RWPE2 (cell line): ENCODE data around the gene KCNH1.

Experiments used
- ATAC-seq: fragments of 200-7000 bp; cut with Tn5 transposase; 3 replicates; pipeline ENCODE4 v1.9.1; 2021; ENCODE audit warnings: low read depth
- DNase-seq: peaks from one replicate; pipeline ENCODE4 v3.0.0-alpha.2; 2020; ENCODE audit warnings: low spot score
- H3K27ac ChIP-seq: fragments of 450-650 bp; 2 replicates; pipeline ENCODE4 v1.5.1; 2017; ENCODE audit warnings: mild to moderate bottlenecking; ENCODE audit not compliant: poor library complexity, severe bottlenecking
- H3K27me3 ChIP-seq: fragments of 250-450 bp; sonication (Bioruptor Pico); 2 replicates; pipeline ENCODE4 v1.5.1; 2021; ENCODE audit warnings: mild to moderate bottlenecking, moderate library complexity; ENCODE audit not compliant: insufficient read depth, poor library complexity, severe bottlenecking
- H3K36me3 ChIP-seq: fragments of 250-450 bp; sonication (Bioruptor Pico); 2 replicates; pipeline ENCODE4 v1.5.1; 2020; ENCODE audit warnings: low read depth, mild to moderate bottlenecking, moderate library complexity
- H3K4me1 ChIP-seq: fragments of 250-450 bp; sonication (Bioruptor Pico); 2 replicates; pipeline ENCODE4 v1.5.1; 2021; ENCODE audit warnings: mild to moderate bottlenecking, moderate library complexity; ENCODE audit not compliant: insufficient read depth, poor library complexity, severe bottlenecking
- H3K4me3 ChIP-seq: fragments of 250-450 bp; sonication (Bioruptor Pico); 2 replicates; pipeline ENCODE4 v1.5.1; 2021; ENCODE audit warnings: mild to moderate bottlenecking, moderate library complexity; ENCODE audit not compliant: severe bottlenecking
- H3K9me3 ChIP-seq: fragments of 250-450 bp; sonication (Bioruptor Pico); 2 replicates; pipeline ENCODE4 v1.5.1; 2021; ENCODE audit warnings: mild to moderate bottlenecking, moderate library complexity; ENCODE audit not compliant: severe bottlenecking
- TF ChIP-seq, protein P1 (sequence below): fragments of 450-650 bp; IDR thresholded peaks from one replicate; pipeline ENCODE4 v1.5.1; 2017; ENCODE audit warnings: mild to moderate bottlenecking, moderate library complexity; ENCODE audit not compliant: poor library complexity, severe bottlenecking

The KCNH1 gene

DNA sequence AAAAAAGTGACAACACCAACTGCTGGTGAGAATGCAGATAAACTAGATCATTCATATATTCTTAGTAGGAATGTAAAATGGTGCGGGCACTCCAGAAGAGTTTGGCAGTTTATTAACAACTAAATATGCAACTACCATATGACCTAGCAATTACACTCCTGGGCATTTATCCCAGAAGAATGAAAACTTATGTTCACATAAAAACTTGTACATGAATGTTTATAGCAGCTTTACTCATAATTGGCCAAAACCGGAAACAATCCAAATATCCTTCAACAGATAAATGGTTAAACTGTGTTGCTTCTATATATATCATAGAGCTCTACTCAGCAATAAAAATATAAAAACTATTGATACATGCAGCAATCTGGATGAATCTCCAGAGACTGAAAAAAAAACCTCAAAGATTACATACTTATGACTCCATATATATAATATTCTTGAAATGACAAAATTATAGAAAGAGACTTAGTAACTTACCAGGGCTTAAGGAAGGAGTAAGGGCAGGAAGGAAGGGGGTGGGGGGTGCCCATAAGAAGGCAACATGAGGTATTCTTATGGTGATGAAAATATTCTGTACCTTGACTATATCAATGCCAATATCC lies 99.9 kb downstream of the KCNH1 start:
- Histone ChIP-seq H3K27me3 (no peaks in the 10 kb centered on the region), H3K27ac (no peak overlapping the region), H3K36me3 (no peaks in the 10 kb centered on the region), H3K4me3 (no peak overlapping the region), H3K9me3 (no peaks in the 10 kb centered on the region), H3K4me1 (no peaks in the 10 kb centered on the region)
- TF ChIP-seq, protein P1, sequence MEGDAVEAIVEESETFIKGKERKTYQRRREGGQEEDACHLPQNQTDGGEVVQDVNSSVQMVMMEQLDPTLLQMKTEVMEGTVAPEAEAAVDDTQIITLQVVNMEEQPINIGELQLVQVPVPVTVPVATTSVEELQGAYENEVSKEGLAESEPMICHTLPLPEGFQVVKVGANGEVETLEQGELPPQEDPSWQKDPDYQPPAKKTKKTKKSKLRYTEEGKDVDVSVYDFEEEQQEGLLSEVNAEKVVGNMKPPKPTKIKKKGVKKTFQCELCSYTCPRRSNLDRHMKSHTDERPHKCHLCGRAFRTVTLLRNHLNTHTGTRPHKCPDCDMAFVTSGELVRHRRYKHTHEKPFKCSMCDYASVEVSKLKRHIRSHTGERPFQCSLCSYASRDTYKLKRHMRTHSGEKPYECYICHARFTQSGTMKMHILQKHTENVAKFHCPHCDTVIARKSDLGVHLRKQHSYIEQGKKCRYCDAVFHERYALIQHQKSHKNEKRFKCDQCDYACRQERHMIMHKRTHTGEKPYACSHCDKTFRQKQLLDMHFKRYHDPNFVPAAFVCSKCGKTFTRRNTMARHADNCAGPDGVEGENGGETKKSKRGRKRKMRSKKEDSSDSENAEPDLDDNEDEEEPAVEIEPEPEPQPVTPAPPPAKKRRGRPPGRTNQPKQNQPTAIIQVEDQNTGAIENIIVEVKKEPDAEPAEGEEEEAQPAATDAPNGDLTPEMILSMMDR = no peak
- DNase-seq (no peak), ATAC-seq (no peak)

DNA sequence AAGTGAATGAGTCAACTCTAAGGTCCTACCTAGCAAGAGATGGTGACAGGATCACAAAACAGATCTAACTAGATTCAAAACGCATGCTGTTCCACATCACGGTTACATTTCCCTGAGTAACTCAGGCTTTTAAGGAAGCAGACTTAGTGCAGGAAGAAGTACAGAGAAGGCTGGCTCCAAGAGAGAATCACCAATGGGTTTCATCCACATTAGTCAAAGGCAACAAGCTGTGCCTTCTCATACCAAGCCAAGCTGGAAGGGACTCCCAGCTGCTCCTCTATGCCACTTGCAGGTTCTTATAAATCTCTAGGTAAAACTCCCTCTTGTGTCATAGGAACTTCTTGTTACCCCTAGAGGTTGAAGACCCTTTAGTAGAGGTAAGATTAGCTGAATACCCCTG lies 109.0 kb downstream of the KCNH1 start:
- DNase-seq (no peak), ATAC-seq (no peak)
- H3K36me3 ChIP-seq = no peaks in the 10 kb centered on the region
- H3K4me1 ChIP-seq = no peaks in the 10 kb centered on the region
- H3K4me3 ChIP-seq = no peak overlapping the region
- H3K27me3 ChIP-seq = no peaks in the 10 kb centered on the region
- no peaks in the 10 kb centered on the region for H3K9me3 ChIP-seq
- no peak overlapping the region for H3K27ac ChIP-seq
- TF ChIP-seq, protein P1 = no peak

DNA sequence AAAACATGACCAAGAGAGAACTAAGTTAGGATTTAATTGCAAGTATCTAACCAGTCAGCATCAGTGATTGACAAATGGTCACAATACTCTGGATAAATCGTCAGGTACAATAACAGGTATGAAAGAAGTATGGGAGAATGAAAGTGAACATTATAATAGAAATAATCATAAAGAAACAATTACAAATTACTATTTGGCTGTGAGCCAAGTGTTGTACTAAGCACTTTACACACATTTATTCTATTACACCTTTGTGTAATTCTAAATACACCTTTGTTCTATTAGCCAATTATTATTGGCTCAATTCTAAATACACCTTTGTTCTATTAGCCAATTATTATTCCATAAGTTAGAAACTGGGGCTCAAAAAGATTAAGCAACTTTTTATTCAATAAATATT lies 114.7 kb downstream of the KCNH1 start:
- TF ChIP-seq, protein P1 = no peak
- Histone ChIP-seq H3K4me3 (no peak overlapping the region), H3K36me3 (no peaks in the 10 kb centered on the region), H3K27ac (no peak overlapping the region), H3K4me1 (no peaks in the 10 kb centered on the region), H3K9me3 (no peaks in the 10 kb centered on the region), H3K27me3 (no peaks in the 10 kb centered on the region)
- DNase-seq (no peak), ATAC-seq (no peak)

DNA sequence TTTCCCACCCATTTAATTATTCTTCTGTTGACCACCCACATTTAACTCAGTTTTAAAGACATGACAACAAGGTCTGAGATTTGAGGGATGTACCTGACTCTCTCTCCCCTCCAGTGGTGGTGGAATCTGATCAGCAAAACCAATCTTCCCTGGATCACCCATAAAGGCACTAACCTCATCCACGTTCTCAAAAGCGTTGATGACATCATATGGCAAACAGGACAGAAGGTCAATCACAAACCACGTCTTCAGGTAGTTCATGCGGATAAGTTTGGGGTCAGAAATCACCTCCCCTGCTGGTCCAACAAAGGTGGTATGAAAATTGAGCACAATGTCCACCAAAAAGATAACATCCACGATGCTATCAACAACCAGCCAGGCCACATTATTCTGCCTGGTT lies 115.3 kb downstream of the KCNH1 start:
- DNase-seq (no peak), ATAC-seq (no peak)
- Histone ChIP-seq H3K4me1 (no peaks in the 10 kb centered on the region), H3K27me3 (no peaks in the 10 kb centered on the region), H3K9me3 (no peaks in the 10 kb centered on the region), H3K4me3 (no peak overlapping the region), H3K36me3 (no peaks in the 10 kb centered on the region), H3K27ac (no peak overlapping the region)
- TF ChIP-seq, protein P1 = no peak

DNA sequence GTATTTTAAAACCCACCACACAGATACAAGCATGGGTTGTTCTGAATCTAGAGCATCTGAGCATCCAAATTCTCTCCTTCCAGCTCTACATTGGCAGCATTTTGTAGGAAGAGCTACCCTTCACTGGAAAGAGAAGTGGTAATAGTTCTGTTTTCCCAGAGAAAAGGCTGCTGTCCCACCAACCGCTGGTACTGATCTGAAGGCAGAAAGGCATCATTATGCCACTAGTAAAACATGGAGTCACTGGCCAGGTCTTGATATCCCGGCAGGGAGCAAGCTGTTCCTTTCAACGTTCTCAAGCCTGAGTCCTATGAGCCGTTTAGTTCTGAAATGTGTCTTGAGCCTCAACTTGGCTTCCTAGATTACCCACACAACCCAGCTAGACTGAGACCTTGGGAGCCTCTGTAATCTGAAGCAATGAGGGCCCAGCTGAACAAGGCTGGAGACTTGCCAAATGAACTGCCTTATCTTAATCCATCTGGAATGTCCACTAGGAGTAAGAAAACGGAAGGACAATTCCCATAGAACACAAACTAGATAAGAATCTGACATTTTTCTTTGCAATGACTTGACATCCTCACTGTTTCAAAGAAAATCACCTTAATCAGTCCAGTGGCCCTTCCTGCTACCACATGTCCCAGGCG lies 116.8 kb downstream of the KCNH1 start:
- ATAC-seq = no peak
- TF ChIP-seq, protein P1 = no peak
- Histone ChIP-seq H3K4me3 (no peak overlapping the region), H3K27ac (no peak overlapping the region), H3K27me3 (no peaks in the 10 kb centered on the region), H3K36me3 (no peaks in the 10 kb centered on the region), H3K9me3 (no peaks in the 10 kb centered on the region), H3K4me1 (no peaks in the 10 kb centered on the region)
- DNase-seq = no peak
